Measurements from ENCODE around the gene BARHL2. TPM values are rescaled to one million over a fixed set of nuclear protein-coding genes. Genes with fewer than 3 reads are reported as not detected.

BARHL2 gene
- polyA plus RNA-seq: not detected
- long read RNA-seq, donor 1: 0 reads
- long read RNA-seq, donor 2: 0 reads
- long read RNA-seq, donor 3: 0 reads
- long read RNA-seq, donor 4: 0 reads
- long read RNA-seq, donor 5: 0 reads
- long read RNA-seq, donor 6: 0 reads
- long read RNA-seq, donor 7: 0 reads
- long read RNA-seq, donor 8: 0 reads
- long read RNA-seq, donor 9: 0 reads
- long read RNA-seq, donor 10: 0 reads
- long read RNA-seq, donor 11: 0 reads

- Histone ChIP-seq H3K4me3 (ENCODE audit: low read length) (peak within 1 kb of the TSS; percentile 0), H3K9me3 (ENCODE audit: control insufficient read depth, low read depth, low read length) (peaks cover 7% of the 10 kb centered on the region), H3K36me3 (ENCODE audit: control insufficient read depth, insufficient read depth, low read length) (no peaks in the 10 kb centered on the region), H3K27me3 (ENCODE audit: control insufficient read depth, insufficient read depth, low read length) (peaks cover 96% of the 10 kb centered on the region), H3K4me1 (ENCODE audit: control insufficient read depth, insufficient read depth, low read length) (peaks cover 3% of the 10 kb centered on the region), H3K27ac (ENCODE audit: low read length) (no peak within 1 kb of the TSS)
- no CpG with 5 or more reads among the region's 58 CpGs for WGBS (ENCODE audit: insufficient coverage, low lambda C conversion rate)
- DNase-seq: no peak
Observed at GRCh38 chr1:90716552-90717355, at the start of gene BARHL2. TSS of gene BARHL2 (minus strand) at chr1:90717302. CDS start at chr1:90717195, 107 bp downstream.

DNA sequence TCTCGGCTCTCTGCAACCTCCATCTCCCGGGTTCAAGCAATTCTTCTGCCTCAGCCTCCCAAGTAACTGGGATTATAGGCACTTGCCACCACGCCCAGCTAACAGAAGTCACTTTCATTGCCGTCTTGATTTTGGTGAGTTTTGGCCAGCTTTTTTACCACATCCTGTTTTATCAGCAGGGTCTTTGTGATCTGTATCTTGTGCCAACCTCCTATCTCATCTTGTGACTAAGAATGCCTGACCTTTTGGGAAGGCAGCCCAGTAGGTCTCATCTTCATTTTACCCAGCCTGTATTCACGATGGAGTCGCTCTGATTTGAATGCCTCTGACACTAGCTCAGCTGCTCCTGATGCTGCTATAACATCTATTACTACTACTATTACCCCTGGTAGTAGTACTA lies 46.8 kb upstream of the BARHL2 start:
- Histone ChIP-seq H3K9me3 (ENCODE audit: control insufficient read depth, low read depth, low read length) (no peaks in the 10 kb centered on the region), H3K27me3 (ENCODE audit: control insufficient read depth, insufficient read depth, low read length) (peaks cover 19% of the 10 kb centered on the region), H3K4me1 (ENCODE audit: control insufficient read depth, insufficient read depth, low read length) (no peaks in the 10 kb centered on the region), H3K4me3 (ENCODE audit: low read length) (no peak overlapping the region), H3K36me3 (ENCODE audit: control insufficient read depth, insufficient read depth, low read length) (no peaks in the 10 kb centered on the region), H3K27ac (ENCODE audit: low read length) (no peak overlapping the region)
- 80% methylated on average over 2 of the region's 6 CpGs for WGBS (ENCODE audit: insufficient coverage, low lambda C conversion rate)
- no peak for DNase-seq

DNA sequence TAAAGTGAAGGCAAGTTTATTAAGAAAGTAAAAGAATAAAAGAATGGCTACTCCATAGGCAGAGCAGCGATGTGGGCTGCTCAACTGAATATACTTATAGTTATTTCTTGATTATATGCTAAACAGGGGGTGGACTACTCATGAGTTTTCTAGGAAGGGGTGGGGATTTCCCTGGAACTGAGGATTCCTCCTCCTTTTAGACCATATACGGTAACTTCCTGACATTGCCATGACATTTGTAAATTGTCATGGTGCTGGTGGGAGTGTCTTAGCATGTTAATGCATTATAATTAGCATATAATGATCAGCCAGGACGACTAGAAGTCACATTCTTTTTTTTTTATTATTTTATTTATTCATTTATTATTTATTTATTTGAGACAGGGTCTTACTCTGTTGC lies 46.4 kb upstream of the BARHL2 start:
- WGBS (ENCODE audit: insufficient coverage, low lambda C conversion rate): 50% methylated on average over 1 of the region's 3 CpGs
- no peaks in the 10 kb centered on the region for H3K9me3 ChIP-seq (ENCODE audit: control insufficient read depth, low read depth, low read length)
- peaks cover 19% of the 10 kb centered on the region for H3K27me3 ChIP-seq (ENCODE audit: control insufficient read depth, insufficient read depth, low read length)
- H3K36me3 ChIP-seq (ENCODE audit: control insufficient read depth, insufficient read depth, low read length): no peaks in the 10 kb centered on the region
- H3K4me1 ChIP-seq (ENCODE audit: control insufficient read depth, insufficient read depth, low read length): no peaks in the 10 kb centered on the region
- H3K27ac ChIP-seq (ENCODE audit: low read length): no peak overlapping the region
- H3K4me3 ChIP-seq (ENCODE audit: low read length): no peak overlapping the region
- DNase-seq: no peak

DNA sequence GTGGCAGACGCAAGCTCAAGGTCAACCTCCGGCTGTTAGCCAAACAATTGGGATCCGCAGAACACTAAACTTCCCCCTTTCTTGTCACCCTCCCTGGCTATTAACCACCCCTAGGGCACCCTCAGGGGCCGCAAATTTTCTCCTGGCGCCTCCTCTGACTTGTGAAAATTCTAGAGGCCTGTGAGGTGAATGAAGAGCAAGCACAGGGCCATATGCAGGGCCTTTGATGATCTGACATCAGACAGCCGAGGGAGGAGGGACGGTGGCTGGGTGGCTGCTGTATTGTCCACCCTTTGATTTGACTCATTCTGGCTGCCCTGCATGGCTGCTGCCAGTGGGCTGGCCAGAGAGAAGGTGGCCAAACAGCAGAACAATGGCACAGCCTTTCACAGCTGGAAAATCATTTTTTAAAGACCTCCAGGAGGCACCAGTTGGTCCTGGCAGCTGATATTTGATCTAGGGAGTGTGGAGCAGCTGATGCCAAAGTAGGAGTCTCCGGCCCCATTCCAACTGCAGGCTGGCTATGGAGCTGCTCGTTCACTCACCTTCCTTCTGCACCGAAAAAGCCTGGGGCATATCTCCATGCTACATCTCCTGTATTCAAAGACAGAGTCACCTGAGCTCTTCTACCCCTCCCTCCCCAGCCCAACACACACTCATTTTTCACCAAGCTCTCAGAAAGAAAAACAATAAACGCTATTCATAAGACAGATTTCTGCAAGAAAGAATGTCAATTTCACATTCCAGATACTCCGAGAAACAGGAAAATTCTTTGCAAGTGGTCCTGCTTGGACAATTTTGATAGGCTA lies 44.9 kb upstream of the BARHL2 start:
- no peak for DNase-seq
- Histone ChIP-seq H3K9me3 (ENCODE audit: control insufficient read depth, low read depth, low read length) (no peaks in the 10 kb centered on the region), H3K4me3 (ENCODE audit: low read length) (no peak overlapping the region), H3K4me1 (ENCODE audit: control insufficient read depth, insufficient read depth, low read length) (no peaks in the 10 kb centered on the region), H3K36me3 (ENCODE audit: control insufficient read depth, insufficient read depth, low read length) (no peaks in the 10 kb centered on the region), H3K27ac (ENCODE audit: low read length) (no peak overlapping the region), H3K27me3 (ENCODE audit: control insufficient read depth, insufficient read depth, low read length) (peaks cover 21% of the 10 kb centered on the region)
- WGBS (ENCODE audit: insufficient coverage, low lambda C conversion rate): no CpG with 5 or more reads among the region's 12 CpGs

- WGBS (ENCODE audit: insufficient coverage, low lambda C conversion rate): no CpG with 5 or more reads among the region's 7 CpGs
- peaks cover 21% of the 10 kb centered on the region for H3K27me3 ChIP-seq (ENCODE audit: control insufficient read depth, insufficient read depth, low read length)
- no peak for DNase-seq
- H3K4me1 ChIP-seq (ENCODE audit: control insufficient read depth, insufficient read depth, low read length): no peaks in the 10 kb centered on the region
- no peak overlapping the region for H3K4me3 ChIP-seq (ENCODE audit: low read length)
- H3K27ac ChIP-seq (ENCODE audit: low read length): no peak overlapping the region
- no peaks in the 10 kb centered on the region for H3K36me3 ChIP-seq (ENCODE audit: control insufficient read depth, insufficient read depth, low read length)
- H3K9me3 ChIP-seq (ENCODE audit: control insufficient read depth, low read depth, low read length): no peaks in the 10 kb centered on the region
Observed at GRCh38 chr1:90761156-90761555, 44.1 kb upstream of the BARHL2 start.

- no peaks in the 10 kb centered on the region for H3K4me1 ChIP-seq (ENCODE audit: control insufficient read depth, insufficient read depth, low read length)
- no peaks in the 10 kb centered on the region for H3K36me3 ChIP-seq (ENCODE audit: control insufficient read depth, insufficient read depth, low read length)
- H3K9me3 ChIP-seq (ENCODE audit: control insufficient read depth, low read depth, low read length): no peaks in the 10 kb centered on the region
- H3K27ac ChIP-seq (ENCODE audit: low read length): no peak overlapping the region
- no peak overlapping the region for H3K4me3 ChIP-seq (ENCODE audit: low read length)
- DNase-seq: no peak
- peaks cover 17% of the 10 kb centered on the region for H3K27me3 ChIP-seq (ENCODE audit: control insufficient read depth, insufficient read depth, low read length)
- WGBS (ENCODE audit: insufficient coverage, low lambda C conversion rate): no CpG with 5 or more reads among the region's 1 CpG
Observed at GRCh38 chr1:90753556-90753955, 36.5 kb upstream of the BARHL2 start.

DNA sequence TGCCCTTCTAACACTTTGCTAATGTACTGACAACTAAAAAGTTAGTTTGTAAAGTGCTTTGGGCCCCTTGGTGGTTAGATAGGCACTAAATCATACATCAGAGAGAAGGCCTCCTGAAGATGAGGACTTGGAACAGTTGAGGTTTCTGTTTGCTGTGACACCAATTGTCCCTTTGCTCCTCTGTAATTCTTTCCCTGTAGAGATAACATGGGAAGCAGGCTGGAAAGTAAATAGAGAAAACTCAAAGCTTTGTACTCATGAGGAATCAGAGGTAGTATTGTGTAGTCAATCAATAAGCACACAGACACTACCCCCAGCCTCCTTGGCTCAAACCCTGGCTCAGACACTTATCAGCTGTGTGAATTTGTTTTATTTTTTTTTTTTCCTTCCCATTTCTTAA lies 31.6 kb upstream of the BARHL2 start:
- no peak for DNase-seq
- peaks cover 21% of the 10 kb centered on the region for H3K27me3 ChIP-seq (ENCODE audit: control insufficient read depth, insufficient read depth, low read length)
- H3K4me3 ChIP-seq (ENCODE audit: low read length): no peak overlapping the region
- no peaks in the 10 kb centered on the region for H3K9me3 ChIP-seq (ENCODE audit: control insufficient read depth, low read depth, low read length)
- H3K27ac ChIP-seq (ENCODE audit: low read length): no peak overlapping the region
- no peaks in the 10 kb centered on the region for H3K4me1 ChIP-seq (ENCODE audit: control insufficient read depth, insufficient read depth, low read length)
- no peaks in the 10 kb centered on the region for H3K36me3 ChIP-seq (ENCODE audit: control insufficient read depth, insufficient read depth, low read length)

DNA sequence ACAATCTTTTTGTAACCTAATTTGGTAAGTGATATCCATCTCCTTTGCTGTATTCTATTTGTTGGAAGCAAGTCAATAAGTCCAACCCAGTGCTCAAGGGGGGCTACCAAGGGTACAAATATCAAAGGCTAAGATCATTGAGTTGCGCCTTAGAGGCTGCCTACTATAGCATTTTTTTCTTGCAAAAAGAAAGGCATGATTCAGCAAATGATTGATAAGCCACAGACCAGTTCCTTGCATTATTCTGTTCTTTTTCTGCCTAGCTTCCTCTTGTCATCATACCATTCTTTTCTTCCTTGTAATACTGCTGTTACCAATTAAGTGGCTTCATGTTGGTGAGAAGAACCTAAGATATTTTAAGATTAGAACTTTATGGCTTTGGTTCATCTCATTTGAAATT lies 29.8 kb upstream of the BARHL2 start:
- no peaks in the 10 kb centered on the region for H3K9me3 ChIP-seq (ENCODE audit: control insufficient read depth, low read depth, low read length)
- DNase-seq: no peak
- no peaks in the 10 kb centered on the region for H3K36me3 ChIP-seq (ENCODE audit: control insufficient read depth, insufficient read depth, low read length)
- H3K4me1 ChIP-seq (ENCODE audit: control insufficient read depth, insufficient read depth, low read length): no peaks in the 10 kb centered on the region
- no CpG with 5 or more reads among the region's 1 CpG for WGBS (ENCODE audit: insufficient coverage, low lambda C conversion rate)
- no peak overlapping the region for H3K4me3 ChIP-seq (ENCODE audit: low read length)
- H3K27me3 ChIP-seq (ENCODE audit: control insufficient read depth, insufficient read depth, low read length): peaks cover 18% of the 10 kb centered on the region
- H3K27ac ChIP-seq (ENCODE audit: low read length): no peak overlapping the region

- WGBS (ENCODE audit: insufficient coverage, low lambda C conversion rate): 86% methylated on average over 2 of the region's 2 CpGs
- peaks cover 17% of the 10 kb centered on the region for H3K27me3 ChIP-seq (ENCODE audit: control insufficient read depth, insufficient read depth, low read length)
- no peak for DNase-seq
Observed at GRCh38 chr1:90745972-90746371, 28.9 kb upstream of the BARHL2 start.

DNA sequence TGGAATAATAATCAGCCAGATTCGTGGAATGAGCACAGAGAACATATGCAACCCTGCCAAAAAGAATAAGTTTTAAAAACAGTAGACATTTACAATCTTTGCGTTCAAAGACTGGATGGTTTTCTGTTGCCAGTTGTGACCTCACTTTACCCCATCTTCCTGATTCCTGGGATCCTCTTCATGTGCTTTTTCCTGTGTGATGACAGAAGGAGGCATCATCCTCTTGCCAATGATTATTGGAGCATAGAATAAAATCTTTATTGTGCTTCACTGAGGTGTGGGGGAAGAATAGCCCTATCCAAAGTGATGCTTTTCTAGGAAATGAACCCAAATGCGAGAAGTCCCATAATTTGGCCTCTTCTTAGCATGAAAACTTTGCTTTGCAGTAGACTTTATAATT lies 15.0 kb upstream of the BARHL2 start:
- Histone ChIP-seq H3K36me3 (ENCODE audit: control insufficient read depth, insufficient read depth, low read length) (no peaks in the 10 kb centered on the region), H3K27ac (ENCODE audit: low read length) (no peak overlapping the region), H3K27me3 (ENCODE audit: control insufficient read depth, insufficient read depth, low read length) (peaks cover 75% of the 10 kb centered on the region), H3K4me1 (ENCODE audit: control insufficient read depth, insufficient read depth, low read length) (no peaks in the 10 kb centered on the region), H3K9me3 (ENCODE audit: control insufficient read depth, low read depth, low read length) (peaks cover 2% of the 10 kb centered on the region), H3K4me3 (ENCODE audit: low read length) (no peak overlapping the region)
- WGBS (ENCODE audit: insufficient coverage, low lambda C conversion rate): no CpG with 5 or more reads among the region's 3 CpGs
- DNase-seq: no peak

More at GRCh38 chr1:90745972-90746371, 28.9 kb upstream of the BARHL2 start:
- H3K9me3 ChIP-seq (ENCODE audit: control insufficient read depth, low read depth, low read length): no peaks in the 10 kb centered on the region
- no peaks in the 10 kb centered on the region for H3K4me1 ChIP-seq (ENCODE audit: control insufficient read depth, insufficient read depth, low read length)
- H3K36me3 ChIP-seq (ENCODE audit: control insufficient read depth, insufficient read depth, low read length): no peaks in the 10 kb centered on the region
- H3K27ac ChIP-seq (ENCODE audit: low read length): no peak overlapping the region
- no peak overlapping the region for H3K4me3 ChIP-seq (ENCODE audit: low read length)
